Stimulated activated CD8-positive, alpha-beta memory T cell treated with anti-CD3 and anti-CD28 coated beads, Interleukin-4, amount 100 ng/mL, for 4 hours (primary cell): ENCODE data around the gene KYNU.
"Not testable (repeated sequence)": the region's sequence is repeated elsewhere in the genome, so short reads cannot be mapped to it uniquely, and the experiment has no call there.

ENCODE experiments used
- DNase-seq, 2 donors: peaks; one replicate each; pipeline ENCODE4 v3.0.0-alpha.2; 2020; ENCODE audit warnings: low read depth in 2 of 2, low spot score in 1 of 2

Gene KYNU

DNA sequence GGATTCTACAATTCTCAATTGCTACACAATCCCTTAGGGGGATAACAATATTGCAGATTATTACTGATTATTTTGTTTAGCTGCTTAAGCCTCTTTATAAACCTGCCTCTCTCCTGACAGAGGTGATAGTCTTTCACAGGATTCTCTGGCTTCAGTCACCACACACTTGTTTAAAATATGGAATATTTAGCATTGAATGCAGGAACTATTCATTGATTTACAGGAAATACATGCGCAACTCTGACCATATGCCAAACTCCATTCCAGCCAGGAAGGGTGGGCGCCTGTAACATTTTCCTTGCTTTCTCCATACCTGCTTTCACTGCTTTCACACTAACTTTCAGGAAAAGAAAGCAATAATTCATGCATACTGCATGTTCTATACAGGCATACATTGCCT lies 207.0 kb downstream of the KYNU start:
- DNase-seq, result no peak

DNA sequence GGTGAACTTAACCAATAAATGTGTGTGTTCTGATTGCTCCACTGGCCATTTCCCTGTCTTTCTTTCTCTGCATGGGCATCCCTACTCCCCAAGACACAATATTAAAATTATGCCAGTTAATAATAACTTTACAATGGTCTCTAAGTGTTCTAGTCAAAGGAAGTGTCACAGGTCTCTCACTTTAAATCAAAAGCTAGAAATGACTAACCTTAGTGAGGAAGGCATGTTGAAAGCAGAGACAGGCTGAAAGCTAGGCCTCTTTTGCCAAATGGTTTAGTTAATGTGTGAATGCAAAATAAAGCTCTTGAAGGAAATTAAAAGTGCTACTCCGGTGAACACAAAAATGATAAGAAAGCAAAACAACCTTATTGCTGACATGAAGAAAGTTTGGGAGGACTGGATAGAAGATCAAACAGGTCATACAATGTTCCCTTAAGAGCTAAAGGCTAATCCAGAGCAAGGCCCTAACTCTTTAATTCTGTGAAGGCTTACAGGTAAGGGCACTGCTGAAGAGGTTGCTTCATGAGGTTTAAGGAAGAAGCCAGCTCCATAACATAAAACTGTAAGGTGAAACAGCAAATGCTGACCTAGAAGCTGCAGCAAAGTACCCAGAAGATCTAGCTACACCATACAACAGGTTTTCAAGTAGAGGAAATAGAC lies 207.8 kb downstream of the KYNU start:
- no peak for DNase-seq

GRCh38 chr2:143087033-143087432 lies 209.6 kb downstream of the KYNU start:
- no peak for DNase-seq

- no peak for DNase-seq
Measured at GRCh38 chr2:143088388-143088787, 210.9 kb downstream of the KYNU start.

DNA sequence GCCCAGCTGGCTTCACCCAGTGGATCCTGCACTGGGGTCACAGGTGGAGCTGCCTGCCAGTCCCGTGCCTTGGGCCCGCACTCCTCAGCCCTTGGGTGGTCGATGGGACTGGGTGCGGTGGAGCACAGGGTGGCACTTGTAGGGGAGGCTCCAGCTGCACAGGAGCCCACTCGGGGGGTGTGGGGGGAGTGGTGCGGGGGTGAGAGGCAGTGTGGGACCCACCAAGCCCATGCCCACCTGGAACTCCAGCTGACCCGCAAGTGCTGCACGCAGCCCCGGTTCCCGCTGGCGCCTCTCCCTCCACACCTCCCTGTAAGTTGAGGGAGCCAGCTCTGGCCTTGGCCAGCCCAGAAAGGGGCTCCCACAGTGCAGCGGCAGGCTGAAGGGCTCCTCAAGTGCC lies 212.1 kb downstream of the KYNU start:
- DNase-seq, result not testable (repeated sequence)
